ENCODE data around the gene ZSCAN21.

ZSCAN21 gene

GRCh38 chr7:100091411-100092181 lies 42.0 kb downstream of the ZSCAN21 start:
- Histone ChIP-seq H3K27ac (ENCODE audit: extremely low read depth, low read depth, low read length) (no peak overlapping the region; the same call in 1 of the 2 replicates), H3K9me3 (ENCODE audit: control insufficient read depth, insufficient read depth, low read depth, low read length) (no peaks in the 10 kb centered on the region), H3K4me3 (ENCODE audit: low read depth, low read length) (no peak overlapping the region), H3K4me1 (ENCODE audit: control insufficient read depth, insufficient read depth, low read length) (peaks cover 8% of the 10 kb centered on the region), H3K36me3 (ENCODE audit: control insufficient read depth in 2 of 2, insufficient read depth in 1 of 2, low read length in 2 of 2) (peaks cover 30 to 64% of the 10 kb centered on the region in 2 experiments)
- ChIA-PET CTCF (interaction anchor here (0.7 kb wide), 1 partner anchor 9 kb away, joined by 3 read pairs; no protein-coding TSS in a partner anchor), POLR2A (interaction anchor here (1.1 to 7.9 kb wide), 5 partner anchors 9 to 57 kb away, joined by 3 to 115 read pairs (median 4); partner anchors contain the start of genes AP4M1, LAMTOR4, MBLAC1 and MCM7)
- TF ChIP-seq GLIS2 (tag by site-specific recombination; IDR thresholded peaks at IDR 0.05) (no peak), BCL11B (tag by site-specific recombination; IDR thresholded peaks at IDR 0.05; ENCODE audit: low read depth) (no peak), ZNF473 (tag by site-specific recombination; IDR thresholded peaks at IDR 0.05) (no peak), TRIM28 (IDR thresholded peaks at IDR 0.05; ENCODE audit: borderline replicate concordance, low read length) (no peak), ZNF23 (tag by site-specific recombination; IDR thresholded peaks at IDR 0.05; ENCODE audit: borderline replicate concordance) (no peak), HOXA7 (CRISPR knock-in tag; IDR thresholded peaks at IDR 0.05; ENCODE audit: borderline replicate concordance) (no peak), AEBP2 (tag by site-specific recombination; IDR thresholded peaks at IDR 0.05; ENCODE audit: borderline replicate concordance) (no peak), EGR2 (tag by site-specific recombination; IDR thresholded peaks at IDR 0.05; ENCODE audit: low read depth) (no peak), ZNF624 (tag by site-specific recombination; IDR thresholded peaks at IDR 0.05) (no peak), KLF16 (tag by site-specific recombination; IDR thresholded peaks at IDR 0.05) (no peak), ZBTB17 (tag by site-specific recombination; IDR thresholded peaks at IDR 0.05) (peak; percentile 51; the same call in 1 of the 2 replicates), ZBTB7A (tag by site-specific recombination; IDR thresholded peaks at IDR 0.05; ENCODE audit: low read depth) (no peak), YY2 (tag by site-specific recombination; IDR thresholded peaks at IDR 0.05) (no peak), MYNN (tag by site-specific recombination; IDR thresholded peaks at IDR 0.05; ENCODE audit: borderline replicate concordance) (no peak), ZNF521 (tag by site-specific recombination; IDR thresholded peaks at IDR 0.05) (no peak), ZNF24 (tag by site-specific recombination; IDR thresholded peaks at IDR 0.05) (0 out of 2 replicates have a peak, but pooled peaks have one; percentile 15), ZNF211 (tag by site-specific recombination; IDR thresholded peaks at IDR 0.05; ENCODE audit: low read depth) (no peak), ZNF660 (tag by site-specific recombination; IDR thresholded peaks at IDR 0.05) (peak; percentile 16; the same call in 1 of the 2 replicates), ZNF335 (tag by site-specific recombination; conservative IDR thresholded peaks at IDR 0.05) (no peak)
- TF ChIP-seq, protein P1, sequence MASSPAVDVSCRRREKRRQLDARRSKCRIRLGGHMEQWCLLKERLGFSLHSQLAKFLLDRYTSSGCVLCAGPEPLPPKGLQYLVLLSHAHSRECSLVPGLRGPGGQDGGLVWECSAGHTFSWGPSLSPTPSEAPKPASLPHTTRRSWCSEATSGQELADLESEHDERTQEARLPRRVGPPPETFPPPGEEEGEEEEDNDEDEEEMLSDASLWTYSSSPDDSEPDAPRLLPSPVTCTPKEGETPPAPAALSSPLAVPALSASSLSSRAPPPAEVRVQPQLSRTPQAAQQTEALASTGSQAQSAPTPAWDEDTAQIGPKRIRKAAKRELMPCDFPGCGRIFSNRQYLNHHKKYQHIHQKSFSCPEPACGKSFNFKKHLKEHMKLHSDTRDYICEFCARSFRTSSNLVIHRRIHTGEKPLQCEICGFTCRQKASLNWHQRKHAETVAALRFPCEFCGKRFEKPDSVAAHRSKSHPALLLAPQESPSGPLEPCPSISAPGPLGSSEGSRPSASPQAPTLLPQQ (tag by site-specific recombination; IDR thresholded peaks at IDR 0.05), result 0 out of 2 replicates have a peak, but pooled peaks have one; percentile 6
- TF ChIP-seq, protein P2, sequence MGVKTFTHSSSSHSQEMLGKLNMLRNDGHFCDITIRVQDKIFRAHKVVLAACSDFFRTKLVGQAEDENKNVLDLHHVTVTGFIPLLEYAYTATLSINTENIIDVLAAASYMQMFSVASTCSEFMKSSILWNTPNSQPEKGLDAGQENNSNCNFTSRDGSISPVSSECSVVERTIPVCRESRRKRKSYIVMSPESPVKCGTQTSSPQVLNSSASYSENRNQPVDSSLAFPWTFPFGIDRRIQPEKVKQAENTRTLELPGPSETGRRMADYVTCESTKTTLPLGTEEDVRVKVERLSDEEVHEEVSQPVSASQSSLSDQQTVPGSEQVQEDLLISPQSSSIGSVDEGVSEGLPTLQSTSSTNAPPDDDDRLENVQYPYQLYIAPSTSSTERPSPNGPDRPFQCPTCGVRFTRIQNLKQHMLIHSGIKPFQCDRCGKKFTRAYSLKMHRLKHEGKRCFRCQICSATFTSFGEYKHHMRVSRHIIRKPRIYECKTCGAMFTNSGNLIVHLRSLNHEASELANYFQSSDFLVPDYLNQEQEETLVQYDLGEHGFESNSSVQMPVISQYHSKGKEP (tag by site-specific recombination; IDR thresholded peaks at IDR 0.05), result peak; percentile 23; the same call in 1 of the 2 replicates
- TF ChIP-seq, protein P3, sequence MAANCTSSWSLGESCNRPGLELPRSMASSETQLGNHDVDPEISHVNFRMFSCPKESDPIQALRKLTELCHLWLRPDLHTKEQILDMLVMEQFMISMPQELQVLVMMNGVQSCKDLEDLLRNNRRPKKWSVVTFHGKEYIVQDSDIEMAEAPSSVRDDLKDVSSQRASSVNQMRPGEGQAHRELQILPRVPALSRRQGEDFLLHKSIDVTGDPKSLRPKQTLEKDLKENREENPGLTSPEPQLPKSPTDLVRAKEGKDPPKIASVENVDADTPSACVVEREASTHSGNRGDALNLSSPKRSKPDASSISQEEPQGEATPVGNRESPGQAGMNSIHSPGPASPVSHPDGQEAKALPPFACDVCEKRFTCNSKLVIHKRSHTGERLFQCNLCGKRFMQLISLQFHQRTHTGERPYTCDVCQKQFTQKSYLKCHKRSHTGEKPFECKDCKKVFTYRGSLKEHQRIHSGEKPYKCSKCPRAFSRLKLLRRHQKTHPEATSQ (tag by site-specific recombination; IDR thresholded peaks at IDR 0.05), result no peak
- TF ChIP-seq, protein P4, sequence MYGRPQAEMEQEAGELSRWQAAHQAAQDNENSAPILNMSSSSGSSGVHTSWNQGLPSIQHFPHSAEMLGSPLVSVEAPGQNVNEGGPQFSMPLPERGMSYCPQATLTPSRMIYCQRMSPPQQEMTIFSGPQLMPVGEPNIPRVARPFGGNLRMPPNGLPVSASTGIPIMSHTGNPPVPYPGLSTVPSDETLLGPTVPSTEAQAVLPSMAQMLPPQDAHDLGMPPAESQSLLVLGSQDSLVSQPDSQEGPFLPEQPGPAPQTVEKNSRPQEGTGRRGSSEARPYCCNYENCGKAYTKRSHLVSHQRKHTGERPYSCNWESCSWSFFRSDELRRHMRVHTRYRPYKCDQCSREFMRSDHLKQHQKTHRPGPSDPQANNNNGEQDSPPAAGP (tag by site-specific recombination; IDR thresholded peaks at IDR 0.05), result no peak
- TF ChIP-seq, protein P5, sequence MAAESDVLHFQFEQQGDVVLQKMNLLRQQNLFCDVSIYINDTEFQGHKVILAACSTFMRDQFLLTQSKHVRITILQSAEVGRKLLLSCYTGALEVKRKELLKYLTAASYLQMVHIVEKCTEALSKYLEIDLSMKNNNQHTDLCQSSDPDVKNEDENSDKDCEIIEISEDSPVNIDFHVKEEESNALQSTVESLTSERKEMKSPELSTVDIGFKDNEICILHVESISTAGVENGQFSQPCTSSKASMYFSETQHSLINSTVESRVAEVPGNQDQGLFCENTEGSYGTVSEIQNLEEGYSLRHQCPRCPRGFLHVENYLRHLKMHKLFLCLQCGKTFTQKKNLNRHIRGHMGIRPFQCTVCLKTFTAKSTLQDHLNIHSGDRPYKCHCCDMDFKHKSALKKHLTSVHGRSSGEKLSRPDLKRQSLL (tag by site-specific recombination; IDR thresholded peaks at IDR 0.05), result no peak
- TF ChIP-seq, protein P6, sequence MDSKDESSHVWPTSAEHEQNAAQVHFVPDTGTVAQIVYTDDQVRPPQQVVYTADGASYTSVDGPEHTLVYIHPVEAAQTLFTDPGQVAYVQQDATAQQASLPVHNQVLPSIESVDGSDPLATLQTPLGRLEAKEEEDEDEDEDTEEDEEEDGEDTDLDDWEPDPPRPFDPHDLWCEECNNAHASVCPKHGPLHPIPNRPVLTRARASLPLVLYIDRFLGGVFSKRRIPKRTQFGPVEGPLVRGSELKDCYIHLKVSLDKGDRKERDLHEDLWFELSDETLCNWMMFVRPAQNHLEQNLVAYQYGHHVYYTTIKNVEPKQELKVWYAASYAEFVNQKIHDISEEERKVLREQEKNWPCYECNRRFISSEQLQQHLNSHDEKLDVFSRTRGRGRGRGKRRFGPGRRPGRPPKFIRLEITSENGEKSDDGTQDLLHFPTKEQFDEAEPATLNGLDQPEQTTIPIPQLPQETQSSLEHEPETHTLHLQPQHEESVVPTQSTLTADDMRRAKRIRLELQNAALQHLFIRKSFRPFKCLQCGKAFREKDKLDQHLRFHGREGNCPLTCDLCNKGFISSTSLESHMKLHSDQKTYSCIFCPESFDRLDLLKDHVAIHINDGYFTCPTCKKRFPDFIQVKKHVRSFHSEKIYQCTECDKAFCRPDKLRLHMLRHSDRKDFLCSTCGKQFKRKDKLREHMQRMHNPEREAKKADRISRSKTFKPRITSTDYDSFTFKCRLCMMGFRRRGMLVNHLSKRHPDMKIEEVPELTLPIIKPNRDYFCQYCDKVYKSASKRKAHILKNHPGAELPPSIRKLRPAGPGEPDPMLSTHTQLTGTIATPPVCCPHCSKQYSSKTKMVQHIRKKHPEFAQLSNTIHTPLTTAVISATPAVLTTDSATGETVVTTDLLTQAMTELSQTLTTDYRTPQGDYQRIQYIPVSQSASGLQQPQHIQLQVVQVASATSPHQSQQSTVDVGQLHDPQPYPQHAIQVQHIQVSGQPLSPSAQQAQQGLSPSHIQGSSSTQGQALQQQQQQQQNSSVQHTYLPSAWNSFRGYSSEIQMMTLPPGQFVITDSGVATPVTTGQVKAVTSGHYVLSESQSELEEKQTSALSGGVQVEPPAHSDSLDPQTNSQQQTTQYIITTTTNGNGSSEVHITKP (tag by site-specific recombination; IDR thresholded peaks at IDR 0.05), result peak; percentile 79
